ENCODE measurements around the gene SLC35E2B. TPM values are rescaled to one million over a fixed set of nuclear protein-coding genes. Genes with fewer than 3 reads are reported as not detected.

The SLC35E2B gene
- total RNA-seq, 1 experiment from 2014 or later = 51.3 TPM

DNA sequence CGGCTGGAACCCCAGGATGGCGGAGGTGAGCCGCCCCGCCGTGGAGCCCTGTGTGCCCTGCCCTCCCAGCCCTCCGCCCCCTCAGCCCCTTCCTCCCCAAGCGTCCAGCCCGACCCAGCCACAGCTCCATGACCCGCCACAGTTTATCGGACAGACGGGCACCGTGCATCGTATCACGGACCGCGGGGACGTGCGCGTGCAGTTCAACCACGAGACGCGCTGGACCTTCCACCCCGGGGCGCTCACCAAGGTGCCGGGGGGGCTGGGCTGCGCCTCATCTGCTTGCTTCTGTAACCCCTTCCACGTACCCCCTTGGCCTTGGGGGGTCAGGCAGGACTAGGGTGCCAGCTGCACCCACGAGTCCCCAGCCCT lies 67.2 kb downstream of the SLC35E2B start:
- H3K36me3 Mint-ChIP-seq = no peaks in the 10 kb centered on the region
- H3K27me3 Mint-ChIP-seq (ENCODE audit: low read depth) = peaks cover 2% of the 10 kb centered on the region
- TF ChIP-seq, protein P1, sequence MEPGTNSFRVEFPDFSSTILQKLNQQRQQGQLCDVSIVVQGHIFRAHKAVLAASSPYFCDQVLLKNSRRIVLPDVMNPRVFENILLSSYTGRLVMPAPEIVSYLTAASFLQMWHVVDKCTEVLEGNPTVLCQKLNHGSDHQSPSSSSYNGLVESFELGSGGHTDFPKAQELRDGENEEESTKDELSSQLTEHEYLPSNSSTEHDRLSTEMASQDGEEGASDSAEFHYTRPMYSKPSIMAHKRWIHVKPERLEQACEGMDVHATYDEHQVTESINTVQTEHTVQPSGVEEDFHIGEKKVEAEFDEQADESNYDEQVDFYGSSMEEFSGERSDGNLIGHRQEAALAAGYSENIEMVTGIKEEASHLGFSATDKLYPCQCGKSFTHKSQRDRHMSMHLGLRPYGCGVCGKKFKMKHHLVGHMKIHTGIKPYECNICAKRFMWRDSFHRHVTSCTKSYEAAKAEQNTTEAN (CRISPR knock-in tag; IDR thresholded peaks at IDR 0.05) = no peak
- TF ChIP-seq ZBTB21 (CRISPR knock-in tag; IDR thresholded peaks at IDR 0.05; ENCODE audit: borderline replicate concordance) (no peak), NFYB (CRISPR knock-in tag; conservative IDR thresholded peaks at IDR 0.05; ENCODE audit: low read depth) (no peak), FOXP4 (CRISPR knock-in tag; IDR thresholded peaks at IDR 0.05) (no peak), NFE2L1 (CRISPR knock-in tag; IDR thresholded peaks at IDR 0.05) (no peak), ZNF138 (CRISPR knock-in tag; conservative IDR thresholded peaks at IDR 0.05) (no peak), ZNF671 (CRISPR knock-in tag; IDR thresholded peaks at IDR 0.05) (no peak), USF1 (CRISPR knock-in tag; IDR thresholded peaks at IDR 0.05) (no peak), OVOL2 (CRISPR knock-in tag; IDR thresholded peaks at IDR 0.05; ENCODE audit: borderline replicate concordance) (no peak), ZNF121 (CRISPR knock-in tag; IDR thresholded peaks at IDR 0.05) (no peak), FOXK1 (CRISPR knock-in tag; IDR thresholded peaks at IDR 0.05) (no peak), E2F5 (CRISPR knock-in tag; IDR thresholded peaks at IDR 0.05) (no peak), FOXJ3 (CRISPR knock-in tag; IDR thresholded peaks at IDR 0.05; ENCODE audit: borderline replicate concordance) (no peak), NFATC4 (CRISPR knock-in tag; IDR thresholded peaks at IDR 0.05) (no peak), SP1 (CRISPR knock-in tag; conservative IDR thresholded peaks at IDR 0.05) (no peak), KAT7 (CRISPR knock-in tag; IDR thresholded peaks at IDR 0.05; ENCODE audit: borderline replicate concordance) (no peak), TEAD4 (CRISPR knock-in tag; IDR thresholded peaks at IDR 0.05) (no peak), ETV6 (CRISPR knock-in tag; IDR thresholded peaks at IDR 0.05) (no peak)
- TF ChIP-seq, protein P2, sequence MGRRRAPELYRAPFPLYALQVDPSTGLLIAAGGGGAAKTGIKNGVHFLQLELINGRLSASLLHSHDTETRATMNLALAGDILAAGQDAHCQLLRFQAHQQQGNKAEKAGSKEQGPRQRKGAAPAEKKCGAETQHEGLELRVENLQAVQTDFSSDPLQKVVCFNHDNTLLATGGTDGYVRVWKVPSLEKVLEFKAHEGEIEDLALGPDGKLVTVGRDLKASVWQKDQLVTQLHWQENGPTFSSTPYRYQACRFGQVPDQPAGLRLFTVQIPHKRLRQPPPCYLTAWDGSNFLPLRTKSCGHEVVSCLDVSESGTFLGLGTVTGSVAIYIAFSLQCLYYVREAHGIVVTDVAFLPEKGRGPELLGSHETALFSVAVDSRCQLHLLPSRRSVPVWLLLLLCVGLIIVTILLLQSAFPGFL (CRISPR knock-in tag; IDR thresholded peaks at IDR 0.05; ENCODE audit: borderline replicate concordance) = no peak
- H3K27ac Mint-ChIP-seq = no peak overlapping the region
- ATAC-seq (no peak), DNase-seq (ENCODE audit: low spot score) (no peak)
- CTCF ChIA-PET = no interaction called here
- peaks cover 2% of the 10 kb centered on the region; the same call in 1 of the 2 replicates for H3K4me1 Mint-ChIP-seq
- no peaks in the 10 kb centered on the region for H3K9me3 Mint-ChIP-seq
- H3K4me3 Mint-ChIP-seq = no peak overlapping the region
- POLR2A ChIA-PET = no interaction called here

DNA sequence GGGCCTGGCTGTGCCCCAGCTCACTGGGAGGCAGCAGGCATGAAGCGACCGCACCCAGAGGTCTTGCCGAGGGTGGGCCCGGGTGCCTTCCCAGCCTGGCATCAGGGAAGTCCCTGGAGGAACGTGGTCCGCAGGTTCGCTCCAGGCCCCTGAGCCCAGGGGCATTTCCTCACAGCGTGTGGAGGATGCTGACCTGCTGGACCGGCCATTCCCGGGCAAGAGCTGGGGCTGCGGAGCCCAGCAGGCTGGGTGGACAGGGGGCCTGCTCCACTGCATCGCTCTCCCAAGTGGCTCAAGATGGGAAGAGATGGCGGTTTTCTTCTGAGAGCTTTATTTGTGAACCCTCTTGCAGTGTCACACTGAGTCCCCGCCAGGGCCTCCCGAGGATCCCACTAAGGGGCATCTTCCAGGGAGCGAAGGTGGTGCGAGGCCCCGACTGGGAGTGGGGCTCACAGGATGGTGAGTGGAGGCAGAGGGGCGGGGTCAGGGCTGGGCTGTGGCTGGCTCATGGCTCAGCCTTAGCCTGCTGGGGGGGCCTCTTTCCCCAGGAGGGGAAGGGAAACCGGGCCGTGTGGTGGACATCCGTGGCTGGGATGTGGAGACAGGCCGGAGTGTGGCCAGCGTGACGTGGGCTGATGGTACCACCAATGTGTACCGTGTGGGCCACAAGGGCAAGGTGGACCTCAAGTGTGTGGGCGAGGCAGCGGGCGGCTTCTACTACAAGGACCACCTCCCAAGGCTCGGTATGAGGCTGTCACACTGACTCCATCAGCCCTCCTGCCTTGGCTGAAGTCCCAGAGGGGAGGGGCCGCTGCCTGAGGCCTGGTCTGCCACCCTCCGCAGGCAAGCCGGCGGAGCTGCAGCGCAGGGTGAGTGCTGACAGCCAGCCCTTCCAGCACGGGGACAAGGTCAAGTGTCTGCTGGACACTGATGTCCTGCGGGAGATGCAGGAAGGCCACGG lies 67.9 kb downstream of the SLC35E2B start:
- Mint-ChIP-seq H3K9me3 (no peaks in the 10 kb centered on the region), H3K27me3 (ENCODE audit: low read depth) (no peaks in the 10 kb centered on the region), H3K36me3 (no peaks in the 10 kb centered on the region), H3K27ac (no peak overlapping the region), H3K4me3 (no peak overlapping the region), H3K4me1 (no peaks in the 10 kb centered on the region)
- ATAC-seq (no peak), DNase-seq (ENCODE audit: low spot score) (no peak)
- TF ChIP-seq SP1 (CRISPR knock-in tag; conservative IDR thresholded peaks at IDR 0.05) (no peak), RELA (CRISPR knock-in tag; IDR thresholded peaks at IDR 0.05; ENCODE audit: borderline replicate concordance) (no peak), FOXK1 (CRISPR knock-in tag; IDR thresholded peaks at IDR 0.05) (no peak), TP53 (CRISPR knock-in tag; IDR thresholded peaks at IDR 0.05) (no peak), ZBTB21 (CRISPR knock-in tag; IDR thresholded peaks at IDR 0.05; ENCODE audit: borderline replicate concordance) (no peak), OVOL2 (CRISPR knock-in tag; IDR thresholded peaks at IDR 0.05; ENCODE audit: borderline replicate concordance) (no peak), ZNF219 (CRISPR knock-in tag; IDR thresholded peaks at IDR 0.05; ENCODE audit: borderline replicate concordance) (no peak), ELF4 (CRISPR knock-in tag; IDR thresholded peaks at IDR 0.05; ENCODE audit: low read depth) (no peak), ATF3 (CRISPR knock-in tag; conservative IDR thresholded peaks at IDR 0.05) (no peak), E2F1 (CRISPR knock-in tag; IDR thresholded peaks at IDR 0.05) (no peak), CREM (CRISPR knock-in tag; IDR thresholded peaks at IDR 0.05) (no peak)
- ChIA-PET POLR2A (no interaction called here), CTCF (no interaction called here)
